Measurements from ENCODE around the gene TRAF1.

DNA sequence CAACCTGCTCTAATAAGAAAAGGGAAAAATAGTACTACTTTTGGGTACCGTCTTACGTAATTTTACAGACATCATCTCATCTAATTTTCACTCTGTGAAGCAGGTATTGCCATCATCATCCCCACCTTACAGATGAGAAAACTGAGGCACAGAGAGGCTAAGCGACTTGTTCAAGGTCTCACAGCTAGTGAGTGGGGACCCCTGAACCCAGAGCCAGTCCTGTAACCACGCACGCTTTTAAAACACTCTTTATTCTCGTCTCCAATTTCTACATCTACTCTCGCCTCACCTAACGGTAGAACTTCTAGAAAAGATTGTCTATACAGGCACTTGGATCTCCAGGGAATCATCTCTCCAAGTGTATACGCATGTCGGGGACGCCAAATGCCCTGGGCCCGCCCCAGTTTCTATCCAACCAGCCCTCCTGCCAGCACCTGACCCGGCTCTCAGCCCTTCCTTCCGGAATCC, 1.5 kb upstream of the TRAF1 start:
- TF ChIP-seq CTCF (IDR thresholded peaks at IDR 0.05) (no peak), POLR2A (IDR thresholded peaks at IDR 0.05) (no peak), EP300 (IDR thresholded peaks at IDR 0.05) (no peak), POLR2AphosphoS5 (IDR thresholded peaks at IDR 0.05) (no peak)
